SK-MEL-5 (cell line): ENCODE data around the gene ODAM. TPM values are rescaled to one million over a fixed set of nuclear protein-coding genes. Genes with fewer than 3 reads are reported as not detected.
"Not testable (repeated sequence)": the region's sequence is repeated elsewhere in the genome, so short reads cannot be mapped to it uniquely, and the experiment has no call there.

Source experiments
- DNase-seq: peaks from one replicate; pipeline ENCODE4 v3.0.0-alpha.2; 2016; ENCODE audit warnings: low read depth, low spot score
- in situ Hi-C: cut with HindIII; loops from 2 replicates; pipeline ENCODE4 v1.10.0; 2016; ENCODE audit warnings: low sequenced_read_pairs, high pct_unique_total_duplicates, low pct_unique_long_range_greater_than_20kb
- total RNA-seq: library from RNA; depleted of rRNA; stranded (reverse); fragments of >200 nt; shearing (Covaris generic); gene quantifications from 2 replicates; pipeline ENCODE4 v1.2.3, GENCODE V29; 2014; rRNA removed

Gene ODAM
- total RNA-seq, 1 experiment from 2014 or later: not detected

GRCh38 chr4:70212752-70213151, 17.2 kb downstream of the ODAM start:
- in situ Hi-C loops, DNase-seq: not testable (repeated sequence)

GRCh38 chr4:70216109-70216508, 20.6 kb downstream of the ODAM start:
- in situ Hi-C loops, DNase-seq: not testable (repeated sequence)

- in situ Hi-C loops, DNase-seq: not testable (repeated sequence)
Measured at GRCh38 chr4:70216550-70216949, 21.0 kb downstream of the ODAM start.

- in situ Hi-C loops, DNase-seq: not testable (repeated sequence)
Measured at GRCh38 chr4:70221389-70221788, 25.9 kb downstream of the ODAM start.

GRCh38 chr4:70221818-70222217, 26.3 kb downstream of the ODAM start:
- DNase-seq, in situ Hi-C loops: not testable (repeated sequence)

GRCh38 chr4:70225824-70226223, 30.3 kb downstream of the ODAM start, which contains the start of gene FDCSP:
Gene FDCSP, plus strand, starts transcription at chr4:70226124. Its CDS starts 5,071 bp downstream, at chr4:70231195.
- no peak for DNase-seq
- in situ Hi-C loops: no loop called here

GRCh38 chr4:70236125-70236524, 40.6 kb downstream of the ODAM start:
- no peak for DNase-seq
- in situ Hi-C loops: no loop called here

GRCh38 chr4:70239131-70239883, 43.8 kb downstream of the ODAM start:
- in situ Hi-C loops: no loop called here
- no peak for DNase-seq

- in situ Hi-C loops: no loop called here
- no peak for DNase-seq
Measured at GRCh38 chr4:70239884-70240591, 44.5 kb downstream of the ODAM start.

GRCh38 chr4:70242297-70242696, 46.8 kb downstream of the ODAM start, which contains the start of gene CSN3:
Gene CSN3, plus strand, starts transcription at chr4:70242597. Its CDS starts 2,223 bp downstream, at chr4:70244820.
- DNase-seq, in situ Hi-C loops: not testable (repeated sequence)

GRCh38 chr4:70243091-70243490, 47.6 kb downstream of the ODAM start:
- no peak for DNase-seq
- in situ Hi-C loops: no loop called here

GRCh38 chr4:70251250-70251944, 55.9 kb downstream of the ODAM start:
- in situ Hi-C loops: no loop called here
- DNase-seq: no peak

GRCh38 chr4:70251945-70252277, 56.4 kb downstream of the ODAM start:
- in situ Hi-C loops: no loop called here
- no peak for DNase-seq

Other genes starting within 250 kb of the ODAM start
- gene CSN2, start 230.0 kb upstream of the ODAM start, total RNA-seq: not detected in 2 replicates
- 1.1 and 1.6 TPM in 2 replicates for gene STATH, start 199.8 kb upstream of the ODAM start, total RNA-seq
- 42.2 and 49.0 TPM in 2 replicates for gene HTN3, start 167.3 kb upstream of the ODAM start, total RNA-seq
- gene HTN1, start 145.3 kb upstream of the ODAM start, total RNA-seq: 108 and 127 TPM in 2 replicates
- gene PRR27, start 41.5 kb upstream of the ODAM start, total RNA-seq: not detected in 2 replicates
- gene FDCSP, start 30.4 kb downstream of the ODAM start, total RNA-seq: not detected in 2 replicates
- not detected in 2 replicates for gene CSN3, start 46.9 kb downstream of the ODAM start, total RNA-seq
- gene CABS1, start 139.3 kb downstream of the ODAM start, total RNA-seq: not detected in 2 replicates
- gene SMR3A, start 165.0 kb downstream of the ODAM start, total RNA-seq: not detected in 2 replicates
- gene SMR3B, start 187.4 kb downstream of the ODAM start, total RNA-seq: not detected in 2 replicates
- gene OPRPN, start 202.2 kb downstream of the ODAM start, total RNA-seq: not detected in 2 replicates